K562 (cell line): Measurements from ENCODE around the gene SH2D4B. TPM values are rescaled to one million over a fixed set of nuclear protein-coding genes. Genes with fewer than 3 reads are reported as not detected.

Experiments used
- ARHGAP35 ChIP-seq: fragments of 450-650 bp; IDR thresholded peaks from 2 replicates; pipeline ENCODE4 v1.6.1; 2018; ENCODE audit not compliant: partially characterized antibody
- ARNT ChIP-seq, 2 experiments: fragments of 450-650 bp; IDR thresholded peaks; 2 replicates each; pipeline ENCODE4 v1.6.1; 2016; ENCODE audit warnings: mild to moderate bottlenecking in 1 of 2
- CBFB ChIP-seq: sonication (generic); formaldehyde crosslinking; IDR thresholded peaks from 2 replicates; pipeline ENCODE4 v1.4.0; 2020; ENCODE audit warnings: mild to moderate bottlenecking, missing genetic modification reagents
- CCAR2 ChIP-seq: fragments of 200-400 bp; formaldehyde crosslinking; IDR thresholded peaks from 2 replicates; pipeline ENCODE4 v1.6.1; 2017; ENCODE audit warnings: mild to moderate bottlenecking, low read depth, low read length
- CCNT2 ChIP-seq: IDR thresholded peaks from 2 replicates; pipeline ENCODE4 v1.6.1; 2011; ENCODE audit warnings: borderline replicate concordance, low read depth, mild to moderate bottlenecking, moderate library complexity, mixed read lengths, low read length; ENCODE audit not compliant: insufficient read length; ENCODE audit errors: extremely low read depth
- HLTF ChIP-seq: fragments of 450-650 bp; IDR thresholded peaks from 2 replicates; pipeline ENCODE4 v1.6.1; 2016
- HOMEZ ChIP-seq: fragments of 250-450 bp; sonication (Bioruptor Pico); IDR thresholded peaks from 2 replicates; pipeline ENCODE4 v1.4.0; 2020; ENCODE audit warnings: mild to moderate bottlenecking, moderate library complexity
- ID3 ChIP-seq, 2 experiments: fragments of 250-450 bp in 1 of 2; fragments of 450-650 bp in 1 of 2; sonication (Bioruptor Pico) in 1 of 2; IDR thresholded peaks; 2 replicates each; pipeline versions ENCODE4 v1.6.1 to v1.8.0; 2016 to 2021; ENCODE audit warnings: mild to moderate bottlenecking in 2 of 2, moderate library complexity in 2 of 2, missing compliant biosample characterization in 1 of 2, missing genetic modification characterization in 1 of 2
- MYC ChIP-seq, 2 experiments: fragments of 250-450 bp in 1 of 2; sonication (Bioruptor Pico) in 1 of 2; IDR thresholded peaks; 2 replicates each; pipeline versions ENCODE4 v1.5.1 to v1.6.1; 2012 to 2021; ENCODE audit warnings: low read depth in 2 of 2, borderline replicate concordance in 1 of 2, improper control_type of control experiment in 1 of 2, low read length in 1 of 2, mild to moderate bottlenecking in 1 of 2, moderate library complexity in 1 of 2
- NCOA1 ChIP-seq: fragments of 450-650 bp; IDR thresholded peaks from 2 replicates; pipeline ENCODE4 v1.6.1; 2016; ENCODE audit warnings: low read depth
- NFRKB ChIP-seq: fragments of 450-650 bp; IDR thresholded peaks from 2 replicates; pipeline ENCODE4 v1.6.1; 2016; ENCODE audit warnings: low read depth
- POLR3G ChIP-seq: IDR thresholded peaks from 2 replicates; pipeline ENCODE4 v1.6.1; 2011; ENCODE audit not compliant: insufficient read length, insufficient replicate concordance; ENCODE audit errors: extremely low read depth
- TFAP4 ChIP-seq: sonication (generic); formaldehyde crosslinking; IDR thresholded peaks from 2 replicates; pipeline ENCODE4 v1.8.0; 2022; ENCODE audit warnings: missing genetic modification reagents, mild to moderate bottlenecking, moderate library complexity, borderline replicate concordance
- XRCC5 ChIP-seq: fragments of 200-400 bp; formaldehyde crosslinking; IDR thresholded peaks from 2 replicates; pipeline ENCODE4 v1.6.1; 2017; ENCODE audit warnings: low read depth, mild to moderate bottlenecking, low read length
- ZFP36 ChIP-seq: fragments of 150-350 bp; IDR thresholded peaks from 2 replicates; pipeline ENCODE4 v1.6.1; 2018; ENCODE audit warnings: low read length, low read depth; ENCODE audit not compliant: partially characterized antibody
- ZKSCAN8 ChIP-seq: fragments of 200-800 bp; sonication (Bioruptor generic); IDR thresholded peaks from 2 replicates; pipeline ENCODE4 v1.6.1; 2016; ENCODE audit warnings: missing genetic modification characterization, missing compliant biosample characterization
- ZNF766 ChIP-seq: fragments of 200-800 bp; sonication (Bioruptor generic); conservative IDR thresholded peaks from 2 replicates; pipeline ENCODE4 v1.6.1; 2016; ENCODE audit warnings: missing genetic modification characterization, missing compliant biosample characterization
- polyA plus RNA-seq, 8 experiments: library from polyadenylated mRNA; depleted of rRNA in 4 of 8; stranded (reverse) in 5 of 8; unstranded in 3 of 8; fragments of >200 nt; fragmentation: Nextera tagmentation in 2 of 8; fragmentation: Illumina TruSeq in 1 of 8; extraction: Ambion mirVana in 2 of 8; extraction: Trizol in 1 of 8; gene quantifications; 2 replicates each; pipeline versions ENCODE4 v1.2.1 to v1.2.3, GENCODE V29; 2011 to 2014; ENCODE audit warnings: inconsistent platforms in 1 of 8, missing spikeins in 1 of 8
- total RNA-seq, 7 experiments: library from RNA; depleted of rRNA in 6 of 7; stranded (reverse); fragments of >200 nt in 6 of 7; fragmentation: Illumina TruSeq in 2 of 7; extraction: Trizol in 2 of 7; gene quantifications; 2 replicates each; pipeline versions ENCODE4 v1.2.1 to v1.2.3, GENCODE V29; 2011 to 2021; ENCODE audit warnings: low replicate concordance in 1 of 7
- TF ChIP-seq, protein P1 (sequence below): sonication (generic); formaldehyde crosslinking; IDR thresholded peaks from 2 replicates; pipeline ENCODE4 v1.8.1; 2023; ENCODE audit warnings: mild to moderate bottlenecking, missing genetic modification reagents

SH2D4B gene
- total and polyA plus RNA-seq, 9 of the 15 experiments (the other 6 are each of a cell fraction or from before 2014, with no cell fraction given) = 0.03 to 0.14 (median 0.04) TPM; not detected in 4

GRCh38 chr10:80497187-80498077, 40.3 kb upstream of the SH2D4B start (continued):
- TF ChIP-seq ID3 (CRISPR knock-in tag; IDR thresholded peaks at IDR 0.05) (no peak), ID3 (tag; IDR thresholded peaks at IDR 0.05) (no peak), ARHGAP35 (no peak), ZNF766 (CRISPR knock-in tag) (no peak), CBFB (peak; percentile 65; the same call in 1 of the 2 replicates), XRCC5 (peak; percentile 76; the same call in 1 of the 2 replicates), HLTF (peak; percentile 77; the same call in 1 of the 2 replicates), ARNT (IDR thresholded peaks at IDR 0.05) (peak in 1 of 2 experiments; percentile 84; a peak in 1 of 4 replicates), ZKSCAN8 (CRISPR knock-in tag) (no peak; the same call in 1 of the 2 replicates), NCOA1 (peak; percentile 68; the same call in 1 of the 2 replicates), POLR3G (no peak), NFRKB (no peak), ZFP36 (no peak), TFAP4 (CRISPR knock-in tag) (peak; percentile 99), HOMEZ (CRISPR knock-in tag) (no peak), CCAR2 (0 out of 2 replicates have a peak, but pooled peaks have one; percentile 62), CCNT2 (peak; percentile 17), MYC (IDR thresholded peaks at IDR 0.05; ENCODE audit: low read depth, low read length) (peak; percentile 74; the same call in 1 of the 2 replicates), MYC (CRISPR knock-in tag; IDR thresholded peaks at IDR 0.05; ENCODE audit: borderline replicate concordance, low read depth) (no peak)
- TF ChIP-seq, protein P1, sequence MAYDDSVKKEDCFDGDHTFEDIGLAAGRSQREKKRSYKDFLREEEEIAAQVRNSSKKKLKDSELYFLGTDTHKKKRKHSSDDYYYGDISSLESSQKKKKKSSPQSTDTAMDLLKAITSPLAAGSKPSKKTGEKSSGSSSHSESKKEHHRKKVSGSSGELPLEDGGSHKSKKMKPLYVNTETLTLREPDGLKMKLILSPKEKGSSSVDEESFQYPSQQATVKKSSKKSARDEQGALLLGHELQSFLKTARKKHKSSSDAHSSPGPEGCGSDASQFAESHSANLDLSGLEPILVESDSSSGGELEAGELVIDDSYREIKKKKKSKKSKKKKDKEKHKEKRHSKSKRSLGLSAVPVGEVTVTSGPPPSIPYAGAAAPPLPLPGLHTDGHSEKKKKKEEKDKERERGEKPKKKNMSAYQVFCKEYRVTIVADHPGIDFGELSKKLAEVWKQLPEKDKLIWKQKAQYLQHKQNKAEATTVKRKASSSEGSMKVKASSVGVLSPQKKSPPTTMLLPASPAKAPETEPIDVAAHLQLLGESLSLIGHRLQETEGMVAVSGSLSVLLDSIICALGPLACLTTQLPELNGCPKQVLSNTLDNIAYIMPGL (CRISPR knock-in tag) = no peak
